ENCODE data around the gene PLA2G7. TPM values are rescaled to one million over a fixed set of nuclear protein-coding genes. Genes with fewer than 3 reads are reported as not detected.

The PLA2G7 gene
- total RNA-seq, 1 donor from 2014 or later: 1.7 TPM

GRCh38 chr6:46706464-46706863 is 28.7 kb downstream of the PLA2G7 start:
- Histone ChIP-seq H3K27me3 (ENCODE audit: control insufficient read depth, insufficient read depth, low read length) (no peaks in the 10 kb centered on the region), H3K4me3 (ENCODE audit: low read depth, low read length) (no peak overlapping the region), H3K36me3 (ENCODE audit: control insufficient read depth, insufficient read depth, low read length) (no peaks in the 10 kb centered on the region)
- no peak for TF ChIP-seq CTCF (IDR thresholded peaks at IDR 0.05; ENCODE audit: insufficient read depth, low read length, poor library complexity, severe bottlenecking)
- no peak for DNase-seq (ENCODE audit: low read depth)

- Histone ChIP-seq H3K36me3 (ENCODE audit: control insufficient read depth, insufficient read depth, low read length) (no peaks in the 10 kb centered on the region), H3K4me3 (ENCODE audit: low read depth, low read length) (no peak overlapping the region), H3K27me3 (ENCODE audit: control insufficient read depth, insufficient read depth, low read length) (no peaks in the 10 kb centered on the region)
- no peak for TF ChIP-seq CTCF (IDR thresholded peaks at IDR 0.05; ENCODE audit: insufficient read depth, low read length, poor library complexity, severe bottlenecking)
- no peak for DNase-seq (ENCODE audit: low read depth)
Observed at GRCh38 chr6:46704562-46704961, 30.6 kb downstream of the PLA2G7 start.

GRCh38 chr6:46699970-46700369 is 35.2 kb downstream of the PLA2G7 start:
- no peak overlapping the region for H3K4me3 ChIP-seq (ENCODE audit: low read depth, low read length)
- DNase-seq (ENCODE audit: low read depth): no peak
- H3K36me3 ChIP-seq (ENCODE audit: control insufficient read depth, insufficient read depth, low read length): no peaks in the 10 kb centered on the region
- no peaks in the 10 kb centered on the region for H3K27me3 ChIP-seq (ENCODE audit: control insufficient read depth, insufficient read depth, low read length)
- no peak for TF ChIP-seq CTCF (IDR thresholded peaks at IDR 0.05; ENCODE audit: insufficient read depth, low read length, poor library complexity, severe bottlenecking)

GRCh38 chr6:46690911-46691451 is 44.2 kb downstream of the PLA2G7 start:
- H3K36me3 ChIP-seq (ENCODE audit: control insufficient read depth, insufficient read depth, low read length): no peaks in the 10 kb centered on the region
- H3K27me3 ChIP-seq (ENCODE audit: control insufficient read depth, insufficient read depth, low read length): no peaks in the 10 kb centered on the region
- no peak for TF ChIP-seq CTCF (IDR thresholded peaks at IDR 0.05; ENCODE audit: insufficient read depth, low read length, poor library complexity, severe bottlenecking)
- H3K4me3 ChIP-seq (ENCODE audit: low read depth, low read length): no peak overlapping the region
- DNase-seq (ENCODE audit: low read depth): no peak

- no peak for DNase-seq (ENCODE audit: low read depth)
- Histone ChIP-seq H3K4me3 (ENCODE audit: low read depth, low read length) (no peak overlapping the region), H3K36me3 (ENCODE audit: control insufficient read depth, insufficient read depth, low read length) (no peaks in the 10 kb centered on the region), H3K27me3 (ENCODE audit: control insufficient read depth, insufficient read depth, low read length) (no peaks in the 10 kb centered on the region)
- no peak for TF ChIP-seq CTCF (IDR thresholded peaks at IDR 0.05; ENCODE audit: insufficient read depth, low read length, poor library complexity, severe bottlenecking)
Observed at GRCh38 chr6:46690141-46690755, 44.9 kb downstream of the PLA2G7 start.

GRCh38 chr6:46689657-46690056 is 45.5 kb downstream of the PLA2G7 start:
- no peak for DNase-seq (ENCODE audit: low read depth)
- no peak for TF ChIP-seq CTCF (IDR thresholded peaks at IDR 0.05; ENCODE audit: insufficient read depth, low read length, poor library complexity, severe bottlenecking)
- no peaks in the 10 kb centered on the region for H3K27me3 ChIP-seq (ENCODE audit: control insufficient read depth, insufficient read depth, low read length)
- no peak overlapping the region for H3K4me3 ChIP-seq (ENCODE audit: low read depth, low read length)
- no peaks in the 10 kb centered on the region for H3K36me3 ChIP-seq (ENCODE audit: control insufficient read depth, insufficient read depth, low read length)
